GM12892 (cell line): ENCODE data around the gene WDR1.
"Not testable (repeated sequence)": the region's sequence is repeated elsewhere in the genome, so short reads cannot be mapped to it uniquely, and the experiment has no call there.

Source experiments
- DNase-seq: peaks from one replicate; pipeline ENCODE4 v3.0.0; 2011; ENCODE audit not compliant: insufficient read length
- FAIRE-seq: peaks from 2 replicates; lab custom pipeline; 2011; peaks lifted over from hg19 to GRCh38; lab: Jason Lieb, UNC
- POLR2A ChIP-seq: IDR thresholded peaks from 2 replicates; pipeline ENCODE4 v1.6.1; 2011; ENCODE audit warnings: low read depth, low read length, control low read depth
- POLR2AphosphoS5 ChIP-seq: IDR thresholded peaks from 2 replicates; pipeline ENCODE4 v1.6.1; 2011; ENCODE audit warnings: low read depth, low read length, control low read depth
- TAF1 ChIP-seq: IDR thresholded peaks from 2 replicates; pipeline ENCODE4 v1.6.1; 2011; ENCODE audit warnings: low read depth, mild to moderate bottlenecking, control low read depth, low read length, borderline replicate concordance

Gene WDR1

DNA sequence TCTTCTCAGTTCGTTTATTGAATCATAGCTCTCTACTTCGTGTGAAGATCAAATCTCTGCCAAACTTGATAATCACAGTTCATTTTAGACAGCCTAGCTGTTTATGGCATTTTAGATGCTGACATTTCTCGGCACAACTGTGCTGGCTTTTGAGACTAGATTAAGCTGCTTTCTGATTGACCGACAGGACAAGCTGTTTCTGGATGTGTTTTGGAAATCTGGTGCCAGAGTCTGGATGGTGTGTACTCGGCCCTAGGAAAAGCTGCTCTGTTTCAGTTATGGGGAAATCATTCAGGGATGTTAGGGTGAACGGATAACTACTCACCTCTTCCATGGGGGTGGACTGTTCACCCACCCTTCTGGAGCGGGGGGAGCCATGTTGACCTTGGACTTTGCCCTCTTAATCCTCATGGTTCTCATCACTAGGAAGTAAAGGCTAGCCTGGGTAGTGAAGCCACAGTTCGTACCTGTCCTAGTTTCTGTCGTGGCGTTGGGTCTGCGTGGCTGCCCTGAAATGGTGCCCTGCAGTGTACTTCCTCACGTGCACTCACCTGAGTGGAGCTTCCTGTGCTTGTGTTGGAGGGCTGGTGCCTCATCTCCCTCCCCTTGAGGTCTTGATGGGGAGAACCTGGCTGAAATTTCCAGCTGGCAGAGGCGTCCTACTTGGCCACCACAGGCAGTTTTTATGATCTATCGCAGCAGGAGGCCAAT is 13.7 kb upstream of the WDR1 start:
- DNase-seq (no peak), FAIRE-seq (no peak)
- TF ChIP-seq POLR2AphosphoS5 (no peak), TAF1 (no peak), POLR2A (no peak)

DNA sequence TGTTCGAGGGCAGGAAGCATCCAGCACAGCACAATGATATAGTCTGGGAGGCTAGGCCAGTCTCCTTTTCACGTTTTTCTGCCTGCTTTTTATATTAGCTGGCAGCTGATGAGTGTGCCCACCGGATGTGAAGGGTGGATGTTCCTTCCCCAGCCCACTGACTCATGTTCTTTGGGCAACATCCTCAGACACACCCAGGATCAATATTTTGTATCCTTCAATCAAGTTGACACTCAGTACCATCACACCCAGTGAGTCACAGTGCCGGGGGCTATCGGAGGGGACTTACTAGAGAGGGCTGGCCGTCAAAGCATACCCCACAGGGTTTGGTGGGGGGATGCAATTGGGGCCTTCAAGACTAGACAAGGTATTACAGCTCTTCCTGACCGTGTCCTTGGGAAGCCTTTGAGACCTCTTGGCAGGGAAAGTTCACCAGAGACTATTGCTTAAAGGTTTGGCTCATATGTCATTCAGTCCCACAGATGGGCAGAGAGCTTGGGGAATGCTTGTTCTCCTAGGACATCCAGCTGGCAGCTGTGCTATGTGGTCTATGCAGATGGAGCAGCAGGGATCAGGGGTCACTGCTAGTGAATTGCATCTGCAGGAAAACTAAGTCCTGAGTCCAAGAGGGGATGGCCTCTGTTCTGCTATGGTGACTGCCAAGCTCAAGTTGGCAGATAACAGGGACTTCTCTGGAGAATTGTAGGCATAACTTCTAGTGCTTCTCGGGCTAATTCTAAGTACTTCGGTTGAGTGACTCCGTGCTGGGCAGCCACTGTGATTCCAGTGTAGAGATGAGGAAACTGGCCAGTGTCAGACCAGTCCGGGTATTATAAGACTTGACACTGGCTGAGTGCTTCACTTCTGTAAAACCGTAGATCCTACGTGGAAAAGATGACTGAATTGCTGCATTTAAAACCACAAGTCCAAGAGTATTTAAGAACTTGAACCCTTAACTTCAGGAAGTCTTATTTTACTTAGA is 12.9 kb upstream of the WDR1 start:
- FAIRE-seq (no peak), DNase-seq (no peak)
- no peak for TF ChIP-seq TAF1
- TF ChIP-seq POLR2A, result no peak
- no peak for TF ChIP-seq POLR2AphosphoS5

DNA sequence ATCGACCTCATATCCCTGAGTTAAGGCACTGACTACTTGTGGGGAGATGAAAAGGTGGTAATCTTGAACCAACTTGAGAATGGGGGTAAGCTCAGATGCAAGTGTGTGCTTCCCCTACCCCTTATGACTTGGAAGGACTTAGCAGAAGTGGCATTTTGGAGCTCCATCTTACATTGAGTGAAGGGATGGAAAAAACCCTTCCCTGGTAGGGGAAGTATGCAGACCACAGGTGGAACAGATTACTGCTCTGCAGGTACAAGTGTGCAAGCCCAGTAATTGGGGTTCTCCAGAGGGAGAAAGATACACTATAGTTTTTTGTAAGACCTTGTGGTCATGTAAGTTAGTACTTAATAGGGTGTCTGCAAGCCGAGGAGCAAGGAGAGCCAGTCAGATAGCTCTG is 12.2 kb upstream of the WDR1 start:
- TF ChIP-seq TAF1, result no peak
- TF ChIP-seq POLR2AphosphoS5, result no peak
- TF ChIP-seq POLR2A, result no peak
- DNase-seq (no peak), FAIRE-seq (no peak)

DNA sequence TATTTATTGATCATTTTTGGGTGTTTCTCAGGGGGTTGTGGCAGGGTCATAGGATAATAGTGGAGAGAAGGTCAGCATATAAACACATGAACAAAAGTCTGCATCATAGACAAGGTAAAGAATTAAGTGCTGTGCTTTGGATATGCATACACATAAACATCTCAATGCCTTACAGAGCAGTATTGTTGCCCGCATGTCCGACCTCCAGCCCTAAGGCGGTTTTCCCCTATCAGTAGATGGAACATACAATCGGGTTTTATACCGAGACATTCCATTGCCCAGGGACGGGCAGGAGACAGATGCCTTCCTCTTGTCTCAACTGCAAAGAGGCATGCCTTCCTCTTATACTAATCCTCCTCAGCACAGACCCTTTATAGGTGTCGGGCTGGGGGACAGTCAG is 10.9 kb upstream of the WDR1 start:
- DNase-seq, FAIRE-seq: not testable (repeated sequence)

DNA sequence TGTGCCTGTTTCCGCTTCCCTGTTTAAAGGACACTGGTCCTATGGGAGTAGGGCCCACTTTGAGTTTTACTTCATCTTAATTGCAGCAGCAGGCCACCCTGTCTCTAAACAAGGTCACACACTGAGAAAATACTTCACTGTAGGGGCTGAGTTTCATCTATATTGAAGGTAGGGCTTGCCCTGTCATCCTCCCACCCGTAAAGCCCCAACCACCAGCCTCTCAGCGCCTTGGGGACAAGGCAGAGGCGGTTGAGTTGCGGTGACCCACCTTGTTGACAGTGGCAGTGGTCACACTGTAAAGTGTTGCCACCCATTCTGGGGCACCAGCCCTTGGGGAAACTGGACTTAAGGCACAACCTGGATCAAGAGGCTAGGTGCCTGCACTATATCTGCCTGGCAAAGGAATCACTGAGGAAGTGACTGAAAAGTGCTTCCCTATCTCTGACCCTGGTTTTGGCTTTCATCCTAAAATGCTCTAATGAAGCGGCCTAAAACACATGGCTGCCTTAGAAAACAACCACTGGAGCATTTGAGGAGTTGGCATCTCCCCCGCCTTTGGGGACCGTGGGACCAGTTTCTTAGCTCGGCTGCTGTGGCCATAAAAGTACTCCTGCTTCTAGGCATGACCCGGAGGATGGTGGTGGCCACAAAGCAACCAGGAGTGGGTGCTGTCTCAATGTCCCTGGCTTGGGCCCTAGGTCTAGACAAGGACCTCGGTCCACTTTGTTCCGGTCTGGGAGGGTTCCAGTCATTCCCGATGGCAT is 7.8 kb upstream of the WDR1 start:
- DNase-seq (no peak), FAIRE-seq (no peak)
- TF ChIP-seq POLR2AphosphoS5 (no peak), POLR2A (no peak)

DNA sequence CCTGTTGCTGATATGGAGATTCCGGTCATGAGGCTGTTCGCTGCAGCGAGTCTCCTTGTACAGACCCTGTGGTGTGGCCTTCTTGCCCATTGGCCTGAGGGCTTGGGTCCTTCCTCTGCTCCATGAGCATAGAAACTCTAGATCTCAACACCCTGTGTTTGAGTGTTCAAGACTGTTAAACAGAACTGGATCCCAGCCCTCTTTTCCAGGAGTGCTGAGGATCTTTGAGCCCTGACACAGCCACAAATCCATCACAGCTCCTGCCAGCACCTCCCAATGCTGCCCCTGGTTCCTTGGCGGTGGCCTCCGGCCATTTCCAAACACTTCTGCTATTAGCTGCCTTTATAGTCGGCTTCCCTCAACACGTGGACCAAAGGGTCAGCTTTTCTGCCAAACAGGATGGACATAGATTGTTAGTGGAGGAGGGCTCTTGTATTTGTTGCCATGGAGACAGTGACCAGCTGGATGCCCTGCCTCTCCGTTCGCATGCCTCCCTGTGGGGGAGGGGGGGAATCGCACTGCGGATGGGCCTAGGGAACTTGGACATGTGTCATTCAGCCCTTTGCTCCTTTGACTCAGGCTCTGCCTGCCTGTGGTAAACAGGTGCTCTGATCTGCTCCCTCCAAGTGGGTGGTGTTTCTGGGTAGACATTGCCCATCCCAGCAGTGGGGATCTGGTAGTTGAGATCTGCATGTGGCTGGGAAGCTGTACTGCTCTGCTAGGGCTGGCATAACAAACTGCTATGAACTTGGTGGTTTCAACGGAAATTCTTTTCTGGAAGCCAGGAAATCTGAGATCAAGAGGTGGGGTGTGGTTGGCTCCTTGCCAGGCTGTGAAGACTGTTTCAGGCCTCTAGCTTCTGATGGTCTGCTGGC is 6.9 kb upstream of the WDR1 start:
- TF ChIP-seq POLR2A (no peak), TAF1 (no peak), POLR2AphosphoS5 (no peak)
- DNase-seq, result no peak
- no peak for FAIRE-seq

DNA sequence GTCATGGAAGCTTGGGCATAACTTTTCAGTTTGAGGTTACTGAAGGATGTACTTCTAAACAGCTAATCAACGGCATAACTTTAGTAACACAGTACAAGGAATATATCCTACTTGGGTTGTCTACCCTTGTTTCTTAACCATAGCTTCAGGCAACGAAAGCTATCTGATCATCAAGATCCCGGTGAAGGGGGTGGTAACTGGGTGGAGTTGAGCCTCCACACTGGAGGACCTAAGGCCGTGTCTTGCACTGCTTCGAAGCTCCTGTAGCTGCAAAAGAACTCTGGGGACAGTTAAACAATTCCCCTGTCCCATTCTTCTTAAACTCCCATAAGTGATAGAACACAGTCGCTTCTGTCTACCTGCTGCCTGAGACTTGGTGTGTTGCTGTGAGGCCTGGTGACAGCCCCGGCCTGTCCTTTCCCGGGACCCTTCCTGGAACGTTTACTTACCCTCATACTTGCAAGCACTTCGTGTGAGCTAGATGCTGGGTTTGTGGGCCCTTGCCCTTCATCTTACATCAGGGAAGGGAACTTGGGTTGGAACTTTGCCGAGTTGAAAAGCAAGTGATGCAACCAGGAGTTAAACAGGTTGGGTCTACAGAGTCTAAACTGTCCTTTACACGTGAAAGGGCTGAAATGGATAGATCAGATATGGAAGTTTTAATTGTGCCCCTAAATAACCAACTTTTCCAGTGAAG is 5.8 kb upstream of the WDR1 start:
- FAIRE-seq, result no peak
- TF ChIP-seq POLR2AphosphoS5 (no peak), TAF1 (no peak), POLR2A (no peak)
- DNase-seq, result no peak

DNA sequence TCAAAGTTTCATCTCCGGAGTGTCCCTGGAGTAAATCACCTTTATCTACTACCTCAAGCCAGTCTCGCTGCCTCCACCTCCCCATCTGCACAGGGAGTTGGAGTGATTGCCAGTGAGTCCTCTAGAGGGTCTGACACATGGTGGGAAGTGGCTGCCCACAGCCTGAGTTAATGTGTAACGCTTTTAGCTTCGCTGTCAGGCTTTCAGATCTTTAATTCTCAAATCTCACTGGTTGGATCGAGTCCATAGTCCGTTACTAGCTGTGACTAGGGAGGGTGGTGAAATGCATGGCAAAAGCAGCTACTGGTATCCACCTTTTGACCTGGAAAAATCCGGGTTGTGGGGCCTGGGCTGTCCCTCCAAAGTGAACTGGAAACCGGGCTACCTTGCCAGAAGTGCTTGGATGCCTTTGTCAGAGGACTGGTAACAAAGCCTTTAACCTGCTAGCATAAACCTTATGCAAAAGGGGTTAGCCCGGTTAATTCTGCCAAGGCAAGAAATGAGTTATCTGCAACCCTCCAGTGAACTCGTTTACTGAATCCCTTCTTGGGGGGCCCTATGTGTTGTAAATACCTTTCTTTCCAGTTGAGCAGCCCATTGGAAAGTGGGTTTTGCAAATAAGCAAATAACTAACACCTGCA is 5.1 kb upstream of the WDR1 start:
- DNase-seq (no peak), FAIRE-seq (no peak)
- TF ChIP-seq TAF1 (no peak), POLR2A (no peak), POLR2AphosphoS5 (no peak)

DNA sequence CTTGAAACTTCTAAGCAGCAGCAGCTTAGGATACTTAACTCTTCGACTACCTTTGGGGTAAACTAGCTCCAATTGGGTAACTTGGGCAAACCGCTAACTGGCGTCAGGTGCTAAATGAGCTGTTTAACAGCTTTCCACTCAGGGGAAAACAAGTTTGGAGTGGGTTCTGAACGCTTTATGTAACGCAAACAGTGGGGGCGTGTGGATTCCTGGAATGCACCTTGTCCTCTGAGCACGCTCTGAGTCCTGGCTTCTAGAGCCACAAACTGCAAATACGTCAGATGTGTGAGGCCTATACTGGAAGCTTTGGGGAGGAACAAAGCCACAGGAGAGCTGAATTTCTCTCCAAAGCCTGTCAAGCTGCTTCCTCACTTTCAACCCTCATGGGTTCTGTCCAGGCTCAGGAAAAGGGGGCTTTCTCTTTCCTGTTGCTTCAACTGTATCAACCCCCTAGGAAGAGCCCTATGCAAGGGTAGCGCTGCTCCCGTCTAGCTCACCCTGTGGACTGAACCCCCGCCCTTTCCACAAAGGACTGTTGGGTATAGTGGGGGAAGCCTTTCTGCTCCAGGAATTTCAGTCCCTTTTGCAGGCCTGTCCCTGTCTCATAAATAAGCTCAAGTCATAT is 4.5 kb upstream of the WDR1 start:
- FAIRE-seq (no peak), DNase-seq (no peak)
- TF ChIP-seq POLR2A, result no peak
- no peak for TF ChIP-seq TAF1
- no peak for TF ChIP-seq POLR2AphosphoS5
